NT2/D1 (cell line): ENCODE data around the gene RAD54L2.

Source experiments
- SUZ12 ChIP-seq: IDR thresholded peaks from 2 replicates; pipeline ENCODE4 v1.6.1; 2011; ENCODE audit not compliant: insufficient read length, insufficient read depth; ENCODE audit errors: extremely low read depth
- YY1 ChIP-seq: IDR thresholded peaks from 2 replicates; pipeline ENCODE4 v1.6.1; 2011; ENCODE audit not compliant: insufficient read length, insufficient read depth
- ZNF274 ChIP-seq: IDR thresholded peaks from 2 replicates; pipeline ENCODE4 v1.6.1; 2011; ENCODE audit warnings: mild to moderate bottlenecking, low read depth, low read length

- TF ChIP-seq YY1 (no peak), ZNF274 (no peak), SUZ12 (no peak)
Observed at GRCh38 chr3:51585871-51586270, 47.4 kb downstream of the RAD54L2 start.
